HG03064 (cell line): ENCODE results near the gene CHST3.
"Not testable (repeated sequence)": the region's sequence is repeated elsewhere in the genome, so short reads cannot be mapped to it uniquely, and the experiment has no call there.

Source experiments
- ATAC-seq: cut with Tn5 transposase; IDR thresholded peaks from one replicate; pipeline ENCODE4 v1.9.1; 2021; ENCODE audit warnings: low read depth; ENCODE audit not compliant: unreplicated experiment

The CHST3 gene

GRCh38 chr10:71985542-71986250 lies 21.5 kb downstream of the CHST3 start:
- no peak for ATAC-seq

DNA sequence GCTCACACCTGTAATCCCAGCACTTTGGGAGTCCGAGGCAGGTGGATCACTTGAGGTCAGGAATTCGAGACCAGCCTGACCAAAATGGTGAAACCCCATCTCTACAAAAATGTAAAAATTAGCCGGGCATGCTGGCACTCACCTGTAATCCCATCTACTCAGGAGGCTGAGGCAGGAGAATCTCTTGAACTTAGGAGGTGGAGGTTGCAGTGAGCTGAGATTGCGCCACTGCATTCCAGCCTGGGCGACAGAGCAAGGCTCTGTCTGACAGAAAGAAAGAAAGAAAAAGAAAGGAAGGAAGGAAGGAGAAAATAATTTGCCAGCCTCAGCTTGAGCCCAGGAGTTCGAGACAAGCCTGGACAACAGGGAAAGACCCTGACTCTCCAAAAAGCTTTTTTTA lies 24.7 kb downstream of the CHST3 start:
- not testable (repeated sequence) for ATAC-seq

DNA sequence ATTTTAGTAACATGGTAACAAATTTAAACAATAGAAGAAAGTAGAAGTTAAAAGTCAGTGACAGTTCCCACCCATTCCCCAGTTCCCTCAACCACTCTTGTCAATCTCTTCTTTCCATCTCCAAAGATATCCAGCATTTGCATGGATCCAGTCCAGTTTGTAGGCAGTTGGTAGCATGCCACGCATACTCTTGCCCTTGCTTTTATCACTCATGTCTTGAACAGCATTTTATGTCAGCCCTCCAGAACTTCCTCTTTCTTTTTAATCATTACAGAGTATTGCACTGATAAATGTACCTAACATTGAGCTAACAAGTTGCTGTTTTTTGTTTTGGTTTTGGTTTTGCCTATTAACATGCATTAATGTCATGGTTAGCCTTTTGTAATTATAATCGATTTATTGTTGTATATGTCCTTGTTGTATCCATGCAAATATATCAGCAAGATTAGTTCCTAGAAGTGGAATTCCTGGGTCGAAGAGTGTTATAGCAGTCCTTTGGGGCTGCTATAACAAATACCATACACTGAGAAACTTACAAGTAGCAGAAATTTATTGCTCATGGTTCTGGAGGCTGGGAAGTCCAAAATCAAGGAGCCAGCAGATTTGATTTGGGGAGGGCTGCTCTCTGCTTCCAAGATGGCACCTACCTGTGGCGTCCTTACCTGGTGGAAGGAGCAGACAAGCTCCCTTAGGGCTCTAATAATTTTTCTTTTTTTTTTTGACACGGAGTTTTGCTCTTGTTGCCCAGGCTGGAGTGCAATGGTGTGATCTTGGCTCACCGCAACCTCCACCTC lies 25.7 kb downstream of the CHST3 start:
- no peak for ATAC-seq

- ATAC-seq, result no peak
Observed at GRCh38 chr10:71990706-71991269, 26.6 kb downstream of the CHST3 start.

DNA sequence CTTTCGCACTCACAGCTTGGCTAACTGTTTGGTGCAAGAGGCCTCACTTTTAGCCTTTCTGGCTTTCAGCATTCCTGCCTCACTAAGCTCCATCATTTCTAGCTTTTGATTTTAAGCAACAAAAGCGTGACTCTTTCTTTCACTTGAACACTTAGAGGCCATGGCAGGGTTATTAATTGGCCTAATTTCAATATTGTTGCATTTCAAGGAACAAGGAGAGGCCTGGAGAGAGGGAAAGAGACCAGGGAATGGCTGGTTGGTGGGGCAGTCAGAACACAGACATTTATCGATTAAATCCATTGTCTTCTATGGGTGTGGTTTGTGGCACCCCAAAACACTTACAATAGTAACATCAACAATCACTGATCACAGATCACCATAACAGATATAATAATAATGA lies 31.3 kb downstream of the CHST3 start:
- no peak for ATAC-seq

DNA sequence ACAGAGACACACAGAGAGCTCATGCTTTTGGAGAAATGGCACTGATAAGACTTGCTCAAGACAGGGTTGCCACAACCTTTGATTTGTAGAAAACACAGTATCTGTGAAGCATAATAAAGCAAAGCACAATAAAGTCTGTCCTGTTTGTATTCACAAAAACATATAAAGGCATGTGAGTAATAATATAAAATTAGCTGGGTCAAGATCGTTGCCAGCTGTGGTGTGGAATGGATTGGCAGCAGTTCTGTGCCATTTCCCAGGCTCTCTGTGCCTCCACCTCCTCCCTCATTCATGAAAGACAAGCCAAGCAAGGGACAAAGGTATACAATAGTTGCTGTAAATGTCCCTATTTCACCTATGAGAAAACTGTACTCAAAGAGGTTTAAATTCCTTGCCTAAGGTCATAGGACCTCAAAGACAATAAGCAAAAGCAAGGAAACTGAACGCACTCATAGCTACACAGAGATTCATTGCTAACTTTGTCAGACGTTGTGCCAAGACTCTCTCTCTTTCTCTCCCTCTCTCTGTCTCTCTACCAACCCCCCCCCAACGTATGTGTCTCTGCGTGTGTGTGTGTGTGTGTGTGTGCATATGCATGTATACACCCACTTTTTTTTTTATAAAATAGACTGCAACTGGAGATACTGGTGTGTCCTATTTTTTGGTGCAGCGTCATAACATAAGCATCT lies 31.8 kb downstream of the CHST3 start:
- ATAC-seq, result no peak

GRCh38 chr10:71996592-71997371 lies 32.6 kb downstream of the CHST3 start:
- ATAC-seq, result no peak

DNA sequence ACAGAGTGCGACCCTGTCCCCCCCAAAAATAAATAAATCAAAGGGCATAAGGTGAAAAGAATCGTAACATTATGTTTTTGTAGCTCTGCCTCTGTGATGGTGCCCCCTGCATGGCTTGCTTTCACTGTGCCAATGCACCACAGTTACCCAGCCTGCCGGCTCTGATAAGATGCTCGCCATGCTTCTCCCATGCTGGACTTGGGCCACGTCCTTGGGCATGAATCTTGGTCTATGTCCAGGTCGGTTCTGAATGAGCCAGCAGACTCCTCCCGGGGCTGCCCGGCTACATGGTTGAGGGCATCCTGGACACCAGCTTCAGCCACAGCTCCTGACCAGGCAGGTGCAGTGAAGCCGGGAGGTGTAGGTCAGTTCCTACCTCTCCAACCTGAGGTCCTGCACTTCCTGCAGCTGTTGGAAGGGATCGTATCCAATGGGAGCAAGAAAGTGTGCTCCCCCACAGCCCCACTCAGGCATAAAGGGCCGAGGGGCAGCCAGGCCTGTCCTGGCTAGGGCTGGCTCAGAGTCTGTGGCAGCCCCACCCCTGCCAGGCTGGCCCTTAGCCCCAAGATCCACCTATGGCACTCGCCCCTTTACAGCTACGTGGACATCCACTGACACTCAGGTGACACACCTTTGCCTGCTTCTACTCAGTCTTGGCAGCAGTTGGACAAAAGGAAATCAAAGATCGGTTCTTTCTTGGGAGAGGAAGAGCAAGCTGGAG lies 34.1 kb downstream of the CHST3 start:
- ATAC-seq, result no peak

- no peak for ATAC-seq
Observed at GRCh38 chr10:71998840-71999194, 34.6 kb downstream of the CHST3 start.

GRCh38 chr10:71999360-72000072 lies 35.3 kb downstream of the CHST3 start:
- ATAC-seq, result no peak

DNA sequence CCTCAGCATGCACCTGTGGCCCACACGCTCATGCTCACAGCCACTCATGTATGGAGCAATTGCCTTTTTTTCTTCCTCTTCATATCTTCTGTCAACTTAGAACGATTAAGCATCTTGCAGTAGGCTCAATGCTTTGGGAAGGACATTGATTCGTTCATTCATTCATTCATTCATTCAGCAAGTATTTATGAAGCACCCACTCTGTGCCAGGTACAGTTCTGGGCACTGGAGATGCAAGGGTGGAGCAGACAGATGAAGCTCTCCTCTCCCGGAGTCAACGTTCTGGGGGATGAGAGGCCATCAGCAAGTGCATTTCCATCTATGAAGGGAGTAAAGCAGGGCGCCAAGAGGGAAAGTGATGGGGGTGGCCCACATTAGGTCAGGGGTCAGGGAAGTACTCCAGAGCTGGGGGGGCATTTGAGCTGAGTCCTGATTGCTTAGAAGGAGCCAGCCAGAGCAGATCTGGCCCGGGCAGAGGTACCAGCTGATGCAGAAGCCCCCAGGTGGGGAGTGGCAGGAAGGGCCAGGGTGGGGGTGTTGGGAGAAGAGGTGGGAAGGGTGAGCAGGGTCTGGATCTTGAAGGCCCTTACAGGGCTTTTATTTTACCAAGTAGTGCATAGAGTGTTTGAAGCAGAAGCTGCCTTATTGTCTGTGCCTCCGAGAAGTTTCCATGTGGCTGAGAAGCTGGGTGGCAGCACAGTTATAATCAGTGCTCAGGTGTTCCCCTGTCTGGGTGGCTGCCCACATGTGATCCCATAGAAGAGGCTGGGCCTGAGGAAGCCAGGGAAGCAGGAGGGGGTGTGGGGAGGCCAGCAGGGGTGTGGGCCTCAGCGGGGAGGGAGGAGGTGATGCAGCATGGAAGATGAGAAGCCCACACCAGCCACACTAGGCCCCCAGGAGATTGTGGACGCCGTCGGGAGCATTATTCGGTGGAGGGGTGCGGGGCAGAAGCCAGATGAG lies 36.2 kb downstream of the CHST3 start:
- ATAC-seq, result no peak

DNA sequence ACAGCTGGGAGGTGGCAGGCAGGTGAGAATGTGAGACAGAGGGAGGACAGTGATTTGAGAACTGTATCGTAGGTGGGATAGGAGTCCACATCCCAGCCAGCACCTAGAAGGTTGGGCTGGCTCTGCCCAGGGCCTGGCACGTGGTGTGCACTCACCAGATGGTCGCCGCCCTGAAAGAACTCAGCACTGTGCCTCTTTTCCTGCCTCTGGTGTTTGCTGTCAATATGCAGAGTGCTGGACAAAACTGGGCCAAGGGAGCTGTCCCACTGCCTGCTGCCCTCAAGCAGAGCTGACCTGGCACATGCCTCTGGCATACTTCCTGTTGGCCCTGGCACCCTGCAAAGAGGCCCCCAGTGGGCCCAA lies 36.8 kb downstream of the CHST3 start:
- ATAC-seq, result no peak

DNA sequence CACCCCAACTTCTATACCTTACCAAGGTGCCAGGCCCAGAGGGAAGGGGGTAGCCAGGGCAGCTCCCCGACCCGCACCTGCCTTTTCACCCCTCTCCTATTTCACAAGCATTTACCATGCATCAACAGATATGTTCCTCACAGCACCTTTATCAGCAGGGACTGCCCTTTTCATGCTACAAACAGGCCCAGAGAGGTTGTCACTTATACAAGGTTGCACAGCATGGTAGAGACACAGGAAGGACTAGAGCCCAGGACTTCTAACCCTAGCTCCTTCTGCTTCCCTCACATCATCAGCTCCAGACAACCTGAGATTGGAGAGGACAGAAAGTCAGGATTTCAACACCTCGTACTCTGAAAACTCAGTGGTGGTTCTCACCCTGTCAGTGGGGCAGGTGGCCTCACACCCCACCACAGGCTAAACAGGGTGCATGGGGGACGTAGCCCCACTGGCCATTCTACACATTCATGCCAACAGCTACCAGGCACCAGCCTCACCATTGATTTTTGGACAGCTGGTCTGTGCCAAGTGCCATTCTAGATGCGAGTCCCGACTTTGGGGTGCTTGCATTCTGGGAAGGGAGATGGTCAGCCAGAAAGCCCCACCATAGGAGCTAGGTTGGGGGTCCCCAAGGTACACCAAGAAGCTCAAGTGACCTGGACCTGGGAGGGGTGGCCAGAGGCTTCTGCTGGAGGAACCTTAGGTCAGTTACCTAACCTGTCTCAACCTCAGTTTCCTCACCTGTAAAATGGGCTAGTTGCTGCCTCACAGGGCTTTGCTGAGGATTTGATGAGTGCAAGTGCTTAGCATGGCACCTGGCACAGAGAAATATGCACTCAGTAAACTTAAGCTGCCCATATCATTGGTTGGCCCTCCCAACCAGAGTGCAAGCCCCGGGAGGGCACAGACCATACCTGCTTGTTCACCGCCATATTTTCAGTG lies 38.4 kb downstream of the CHST3 start:
- no peak for ATAC-seq

GRCh38 chr10:72006026-72006425 lies 41.8 kb downstream of the CHST3 start:
- no peak for ATAC-seq

- no peak for ATAC-seq
Observed at GRCh38 chr10:72007246-72007892, 43.2 kb downstream of the CHST3 start.

DNA sequence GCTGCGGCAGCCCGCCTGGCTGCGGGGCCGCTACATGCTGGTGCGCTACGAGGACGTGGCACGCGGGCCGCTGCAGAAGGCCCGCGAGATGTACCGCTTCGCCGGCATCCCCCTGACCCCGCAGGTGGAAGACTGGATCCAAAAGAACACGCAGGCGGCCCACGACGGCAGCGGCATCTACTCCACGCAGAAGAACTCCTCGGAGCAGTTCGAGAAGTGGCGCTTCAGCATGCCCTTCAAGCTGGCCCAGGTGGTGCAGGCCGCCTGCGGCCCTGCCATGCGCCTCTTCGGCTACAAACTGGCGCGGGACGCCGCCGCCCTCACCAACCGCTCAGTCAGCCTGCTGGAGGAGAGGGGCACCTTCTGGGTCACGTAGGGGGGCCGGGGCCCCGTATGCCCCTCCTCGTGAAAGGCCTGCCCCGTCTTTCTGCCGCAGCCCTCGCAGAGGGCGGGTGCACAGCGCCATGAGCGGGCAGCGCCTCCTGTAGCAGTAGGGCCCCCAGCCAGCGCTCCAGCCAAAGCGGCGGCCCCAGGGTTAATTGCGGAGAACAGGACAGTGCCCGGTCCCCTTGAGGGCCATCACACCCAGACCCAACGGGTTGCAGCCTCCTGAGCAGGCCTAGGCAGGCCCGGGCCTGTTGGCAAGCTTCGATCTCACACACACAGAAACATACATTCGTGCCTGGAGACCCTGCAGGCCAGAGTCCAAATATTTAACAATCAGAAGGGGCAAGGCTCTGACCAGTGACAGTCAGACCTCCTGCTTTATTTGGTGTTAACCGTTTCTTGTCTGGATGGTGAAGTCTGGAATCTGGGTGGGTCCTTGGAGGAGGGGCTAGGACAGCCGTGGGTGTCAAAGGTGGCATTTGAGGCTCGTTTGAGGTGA lies 44.1 kb downstream of the CHST3 start:
- ATAC-seq, result no peak
